ENCODE data around the gene SEPTIN3.
A peak's percentile ranks its signal among the peaks of the same experiment; 100 is the strongest.

SEPTIN3 gene

GRCh38 chr22:41970601-41971000 lies 1.4 kb downstream of the SEPTIN3 start:
- no peak for TF ChIP-seq CTCF (IDR thresholded peaks at IDR 0.05; ENCODE audit: borderline replicate concordance, insufficient read depth, low read depth, low read length)
- H3K4me3 ChIP-seq (ENCODE audit: low read depth, low read length): no peak overlapping the region

DNA sequence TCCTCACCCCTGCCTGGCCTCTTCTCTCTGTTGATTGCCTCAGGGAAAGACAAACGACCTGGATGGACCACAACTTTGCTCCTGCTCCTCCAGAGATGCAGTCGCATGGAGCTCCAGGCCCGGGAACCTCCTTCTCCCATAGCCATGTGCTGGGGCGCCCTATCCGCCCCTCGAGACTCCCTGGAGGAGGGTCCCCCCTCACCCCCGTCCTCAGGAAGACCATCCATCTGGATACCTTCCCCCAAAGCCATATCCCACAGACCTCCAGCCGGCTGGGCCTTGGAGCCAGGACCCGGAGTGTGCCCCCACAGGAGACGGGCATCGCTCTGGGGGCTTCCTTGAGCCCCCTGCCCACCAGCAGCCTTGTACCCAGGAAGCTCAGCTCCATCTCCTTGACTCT lies 2.2 kb downstream of the SEPTIN3 start:
- no peak for TF ChIP-seq CTCF (IDR thresholded peaks at IDR 0.05; ENCODE audit: borderline replicate concordance, insufficient read depth, low read depth, low read length)
- H3K4me3 ChIP-seq (ENCODE audit: low read depth, low read length): no peak overlapping the region

DNA sequence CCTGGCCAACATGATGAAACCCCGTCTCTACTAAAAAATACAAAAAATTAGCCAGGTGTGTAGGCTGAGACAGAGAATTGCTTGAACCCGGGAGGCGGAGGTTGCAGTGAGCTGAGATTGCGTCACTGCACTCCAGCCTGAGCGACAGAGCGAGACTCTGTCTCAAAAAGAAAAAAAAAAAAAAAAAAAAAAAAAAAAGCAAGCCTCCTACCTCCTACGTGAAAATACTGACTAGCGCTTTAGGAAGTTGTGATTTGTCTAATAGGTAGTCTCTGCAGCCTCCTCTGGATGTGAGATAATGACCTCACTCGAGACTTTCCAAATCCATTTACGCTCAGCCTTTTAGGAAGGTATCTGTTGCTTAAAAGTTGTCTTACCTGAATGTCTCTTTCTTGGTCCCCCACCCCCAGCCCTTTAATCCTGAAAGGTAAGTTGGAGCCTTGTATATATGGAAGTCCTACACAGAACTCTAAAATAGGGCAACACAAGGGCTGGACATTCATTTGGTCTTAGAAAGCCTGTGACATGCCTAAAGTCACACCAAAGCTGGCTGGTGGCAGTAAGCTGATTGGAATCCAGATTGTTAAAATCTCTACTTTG lies 5.5 kb downstream of the SEPTIN3 start:
- TF ChIP-seq CTCF (IDR thresholded peaks at IDR 0.05; ENCODE audit: borderline replicate concordance, insufficient read depth, low read depth, low read length): no peak
- H3K4me3 ChIP-seq (ENCODE audit: low read depth, low read length): no peak overlapping the region

DNA sequence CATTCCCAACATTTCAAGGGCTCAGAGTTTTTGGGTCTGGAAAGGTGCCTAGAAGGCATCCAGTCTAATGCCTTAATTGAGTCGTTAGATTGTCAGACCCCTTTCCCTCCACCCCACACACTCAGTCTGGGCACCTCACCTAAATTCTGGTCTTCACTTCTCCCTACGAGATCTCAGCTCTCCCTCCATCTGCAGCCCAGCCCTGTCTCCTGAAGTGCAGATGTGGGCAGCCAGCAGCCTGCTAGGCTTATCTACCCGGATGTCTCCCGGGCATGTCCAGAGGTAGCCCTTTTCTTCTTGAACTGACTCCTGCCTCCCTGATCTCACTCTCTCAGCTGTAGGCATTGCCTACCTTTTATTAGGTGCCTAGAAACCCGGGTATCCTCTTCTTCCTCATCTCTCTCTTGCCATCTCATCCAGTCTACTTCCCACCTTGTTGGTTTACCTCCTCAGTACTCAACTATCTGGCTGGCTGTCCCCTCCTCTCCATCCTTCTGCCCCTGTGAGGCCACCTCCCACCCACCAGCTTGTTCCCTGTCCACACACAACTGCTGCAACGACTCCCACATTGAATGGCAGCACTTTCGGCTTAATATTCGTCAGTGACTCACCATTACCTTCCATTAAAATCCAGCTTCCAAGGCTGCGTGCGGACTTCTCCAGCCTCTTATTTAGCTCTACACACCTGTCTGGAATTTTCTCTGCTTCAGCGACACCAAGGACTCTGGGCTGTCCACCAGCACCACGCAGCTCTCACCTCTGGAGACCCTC lies 6.2 kb downstream of the SEPTIN3 start:
- H3K4me3 ChIP-seq (ENCODE audit: low read depth, low read length): no peak overlapping the region
- no peak for TF ChIP-seq CTCF (IDR thresholded peaks at IDR 0.05; ENCODE audit: borderline replicate concordance, insufficient read depth, low read depth, low read length)

- no peak for TF ChIP-seq CTCF (IDR thresholded peaks at IDR 0.05; ENCODE audit: borderline replicate concordance, insufficient read depth, low read depth, low read length)
- peak overlapping the region; percentile 41 for H3K4me3 ChIP-seq (ENCODE audit: low read depth, low read length)
Observed at GRCh38 chr22:41976070-41976901, 7.0 kb downstream of the SEPTIN3 start.

DNA sequence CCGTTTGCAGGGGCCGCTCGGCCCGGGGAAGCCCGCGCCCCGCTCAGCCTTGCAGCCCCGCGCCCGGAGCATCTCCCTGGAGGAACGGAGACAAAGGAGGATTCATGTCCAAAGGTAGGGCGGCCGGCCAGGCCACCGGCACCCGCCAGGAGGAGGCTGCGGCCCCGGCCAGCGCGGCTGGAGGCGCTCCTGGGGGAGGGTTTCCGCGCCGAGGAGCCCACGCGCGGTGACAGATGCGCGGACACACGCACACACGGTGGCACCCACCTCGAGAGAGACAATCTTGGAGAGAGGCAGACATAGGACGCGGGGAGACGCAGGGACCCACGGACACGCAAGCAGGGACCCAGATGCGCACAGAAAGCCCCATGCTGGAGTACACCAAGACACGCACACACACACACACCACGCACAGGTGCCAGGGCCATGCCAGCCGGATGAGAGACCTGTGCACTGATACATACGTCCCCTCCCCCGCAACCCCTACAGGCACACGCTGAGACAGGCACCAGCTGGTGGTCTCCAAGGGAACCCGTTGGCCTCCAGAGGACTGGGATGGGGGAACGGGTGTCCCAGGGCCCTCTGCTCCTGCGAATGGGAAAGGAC lies 7.8 kb downstream of the SEPTIN3 start:
- TF ChIP-seq CTCF (IDR thresholded peaks at IDR 0.05; ENCODE audit: borderline replicate concordance, insufficient read depth, low read depth, low read length): no peak
- H3K4me3 ChIP-seq (ENCODE audit: low read depth, low read length): peak overlapping the region; percentile 31

All from GM12875 (cell line).